Activated CD8-positive, alpha-beta T cell treated with anti-CD3 and anti-CD28 coated beads for 36 hours (primary cell): Measurements from ENCODE around the gene EPHA6. TPM values are rescaled to one million over a fixed set of nuclear protein-coding genes. Genes with fewer than 3 reads are reported as not detected.

Experiments
- ATAC-seq: fragments of 200-7000 bp; cut with Tn5 transposase; one replicate; pipeline ENCODE4 v1.10.0; 2021; ENCODE audit warnings: mild to moderate bottlenecking, moderate library complexity
- CTCF ChIA-PET: fragments of 350-600 bp; sonication (Branson Sonifier 250); formaldehyde crosslinking; loops from one replicate; lab custom pipeline; 2021; ENCODE audit warnings: antibody characterized with exemption; lab: Charles Lee
- POLR2A ChIA-PET: fragments of 350-600 bp; sonication (Branson Sonifier 250); formaldehyde crosslinking; loops from one replicate; lab custom pipeline; 2021; ENCODE audit warnings: antibody characterized with exemption; lab: Charles Lee
- DNase-seq: peaks from one replicate; pipeline ENCODE4 v3.0.0-alpha.2; 2020
- H3K27ac Mint-ChIP-seq: one replicate; pipeline ENCODE4 v1.8.0; 2021; ENCODE audit warnings: mild to moderate bottlenecking, mixed read lengths
- H3K27me3 Mint-ChIP-seq: one replicate; pipeline ENCODE4 v1.8.0; 2021; ENCODE audit warnings: mixed read lengths
- H3K36me3 Mint-ChIP-seq: one replicate; pipeline ENCODE4 v1.8.0; 2021; ENCODE audit warnings: low read depth, mixed read lengths
- H3K4me1 Mint-ChIP-seq: one replicate; pipeline ENCODE4 v1.8.0; 2021; ENCODE audit warnings: low read depth, mixed read lengths
- H3K4me3 Mint-ChIP-seq: one replicate; pipeline ENCODE4 v1.8.0; 2021; ENCODE audit warnings: mild to moderate bottlenecking, moderate library complexity, mixed read lengths
- H3K9me3 Mint-ChIP-seq: one replicate; pipeline ENCODE4 v1.8.0; 2021; ENCODE audit warnings: mixed read lengths
- CTCF ChIP-seq: fragments of 200-600 bp; IDR thresholded peaks from one replicate; pipeline ENCODE4 v1.8.0; 2022; ENCODE audit warnings: antibody characterized with exemption, mild to moderate bottlenecking
- intact Hi-C: fragments of 100-400 bp; cut with micrococcal nuclease; formaldehyde crosslinking; loops from one replicate; pipeline ENCODE4 v1.10.0; 2022
- total RNA-seq, 2 experiments: library from RNA; stranded (reverse); gene quantifications; one replicate each; pipeline ENCODE4 v1.2.3, GENCODE V29; 2021

EPHA6 gene
- total RNA-seq, 2 experiments from 2014 or later: not detected

DNA sequence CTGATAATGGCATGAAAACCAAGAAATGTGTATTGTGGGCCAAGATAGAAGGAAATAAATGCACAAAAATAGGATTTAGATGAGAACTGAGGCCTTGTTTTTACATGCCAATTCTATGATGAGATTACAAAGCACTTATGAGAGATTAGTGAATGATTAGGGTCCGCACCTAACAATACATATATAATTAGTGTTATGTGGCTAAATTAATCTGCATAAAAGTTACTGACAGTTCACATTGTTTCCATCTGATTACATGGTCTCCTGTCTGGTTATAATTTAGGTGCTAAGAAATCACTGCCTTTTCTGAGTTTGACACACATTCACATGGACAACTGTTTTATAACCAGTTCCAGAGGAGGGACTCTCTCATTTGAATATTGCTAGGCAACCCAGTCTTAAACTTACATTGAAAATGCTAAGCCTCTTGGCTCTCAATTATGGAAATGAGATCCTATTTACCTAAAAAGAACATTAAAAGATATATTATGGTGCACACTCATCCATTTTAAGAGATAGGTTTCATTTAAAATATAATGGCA lies 833.1 kb downstream of the EPHA6 start:
- no peak for TF ChIP-seq CTCF
- Mint-ChIP-seq H3K36me3 (no peaks in the 10 kb centered on the region), H3K27me3 (no peaks in the 10 kb centered on the region), H3K9me3 (no peaks in the 10 kb centered on the region), H3K4me3 (no peak overlapping the region), H3K4me1 (no peaks in the 10 kb centered on the region), H3K27ac (no peak overlapping the region)
- CTCF ChIA-PET: no interaction called here
- intact Hi-C loops: no loop called here
- POLR2A ChIA-PET: no interaction called here
- ATAC-seq: no peak
- no peak for DNase-seq

DNA sequence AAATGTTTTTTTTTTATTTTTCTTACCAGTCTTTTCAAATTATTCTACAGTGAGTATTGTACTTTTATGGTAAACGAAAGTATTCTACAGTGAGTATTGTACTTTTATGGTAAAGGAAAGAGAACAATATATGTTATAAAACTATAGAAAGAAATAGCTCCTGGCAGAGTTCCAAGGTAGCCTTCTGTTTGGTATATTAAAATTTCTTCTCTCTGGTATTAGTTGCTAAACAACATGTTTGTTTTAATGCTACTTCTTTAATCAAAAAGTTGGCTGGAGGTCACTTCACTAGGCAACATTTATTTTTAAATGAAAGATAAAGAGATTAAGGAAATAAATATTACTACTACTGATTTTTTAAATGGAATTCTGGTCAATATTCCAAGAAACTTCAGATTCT lies 841.6 kb downstream of the EPHA6 start:
- no peaks in the 10 kb centered on the region for H3K9me3 Mint-ChIP-seq
- ChIA-PET CTCF (no interaction called here), POLR2A (no interaction called here)
- no peaks in the 10 kb centered on the region for H3K4me1 Mint-ChIP-seq
- no peak overlapping the region for H3K27ac Mint-ChIP-seq
- no peak overlapping the region for H3K4me3 Mint-ChIP-seq
- no peak for TF ChIP-seq CTCF
- H3K36me3 Mint-ChIP-seq: no peaks in the 10 kb centered on the region
- H3K27me3 Mint-ChIP-seq: peaks cover 2% of the 10 kb centered on the region
- intact Hi-C loops: no loop called here
- DNase-seq (no peak), ATAC-seq (no peak)

GRCh38 chr3:97656638-97657037 lies 842.2 kb downstream of the EPHA6 start:
- no peak for TF ChIP-seq CTCF
- Mint-ChIP-seq H3K4me3 (no peak overlapping the region), H3K27ac (no peak overlapping the region), H3K36me3 (no peaks in the 10 kb centered on the region), H3K27me3 (peaks cover 2% of the 10 kb centered on the region), H3K4me1 (no peaks in the 10 kb centered on the region), H3K9me3 (no peaks in the 10 kb centered on the region)
- DNase-seq (no peak), ATAC-seq (no peak)
- intact Hi-C loops: no loop called here
- ChIA-PET POLR2A (no interaction called here), CTCF (no interaction called here)

DNA sequence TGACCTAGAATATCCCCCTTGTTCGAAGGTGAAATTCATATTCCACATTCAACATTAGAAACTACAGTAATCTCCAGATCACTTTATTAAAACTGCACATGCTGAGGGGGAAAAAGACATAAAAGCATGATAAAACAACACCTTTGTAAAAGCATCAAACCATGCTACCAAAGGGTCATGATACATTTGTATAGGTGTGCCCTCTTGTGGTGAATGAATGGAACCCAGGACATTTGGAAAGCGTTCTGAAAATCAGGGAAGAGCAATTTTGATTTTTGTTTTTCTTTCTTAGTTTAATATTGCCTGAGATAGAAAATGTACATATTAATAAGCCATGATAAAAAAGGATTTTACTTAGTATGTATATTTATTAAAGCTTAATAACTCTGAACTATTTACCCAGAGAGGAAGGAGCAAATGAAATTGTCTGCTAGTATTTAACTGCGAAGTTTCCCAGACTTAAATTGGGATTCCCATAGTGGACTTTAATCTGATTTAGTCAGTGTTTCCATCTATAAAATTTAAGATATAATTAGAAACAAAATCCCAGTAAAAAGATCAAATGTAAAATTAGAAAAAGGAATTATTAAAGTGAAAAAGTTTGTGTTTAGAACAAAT lies 844.4 kb downstream of the EPHA6 start:
- Mint-ChIP-seq H3K36me3 (no peaks in the 10 kb centered on the region), H3K4me1 (no peaks in the 10 kb centered on the region), H3K9me3 (no peaks in the 10 kb centered on the region), H3K27ac (no peak overlapping the region), H3K27me3 (peaks cover 2% of the 10 kb centered on the region), H3K4me3 (no peak overlapping the region)
- intact Hi-C loops: no loop called here
- no peak for ATAC-seq
- ChIA-PET POLR2A (no interaction called here), CTCF (no interaction called here)
- peak; percentile 73 for TF ChIP-seq CTCF
- no peak for DNase-seq

- intact Hi-C loops: no loop called here
- DNase-seq: no peak
- Mint-ChIP-seq H3K36me3 (no peaks in the 10 kb centered on the region), H3K4me3 (no peak overlapping the region), H3K27ac (no peak overlapping the region), H3K27me3 (peaks cover 2% of the 10 kb centered on the region), H3K9me3 (no peaks in the 10 kb centered on the region), H3K4me1 (no peaks in the 10 kb centered on the region)
- no peak for ATAC-seq
- ChIA-PET POLR2A (no interaction called here), CTCF (no interaction called here)
- no peak for TF ChIP-seq CTCF
Observed at GRCh38 chr3:97662264-97662663, 847.9 kb downstream of the EPHA6 start.
